Fibroblast of villous mesenchyme (primary cell): ENCODE measurements around the gene CENPM. TPM values are rescaled to one million over a fixed set of nuclear protein-coding genes. Genes with fewer than 3 reads are reported as not detected.

Source experiments
- DNase-seq: peaks from one replicate; pipeline ENCODE4 v3.0.0-alpha.2; 2010; ENCODE audit warnings: low read depth
- H3K4me3 ChIP-seq: 2 replicates; pipeline ENCODE4 v1.5.1; 2011; ENCODE audit warnings: low read depth, mild to moderate bottlenecking, low read length
- CTCF ChIP-seq: IDR thresholded peaks from 2 replicates; pipeline ENCODE4 v1.5.1; 2012; ENCODE audit warnings: low read depth, mild to moderate bottlenecking, low read length; ENCODE audit not compliant: insufficient read depth
- total RNA-seq: library from RNA; depleted of rRNA; stranded (reverse); fragments of >200 nt; gene quantifications from 2 replicates; pipeline ENCODE4 v1.2.3, GENCODE V29; 2012

CENPM gene
- total RNA-seq, 1 donor = 14.2 TPM

- no peak for TF ChIP-seq CTCF
These were observed 13.4 kb downstream of the CENPM start for GRCh38 chr22:41933411-41934177.

DNA sequence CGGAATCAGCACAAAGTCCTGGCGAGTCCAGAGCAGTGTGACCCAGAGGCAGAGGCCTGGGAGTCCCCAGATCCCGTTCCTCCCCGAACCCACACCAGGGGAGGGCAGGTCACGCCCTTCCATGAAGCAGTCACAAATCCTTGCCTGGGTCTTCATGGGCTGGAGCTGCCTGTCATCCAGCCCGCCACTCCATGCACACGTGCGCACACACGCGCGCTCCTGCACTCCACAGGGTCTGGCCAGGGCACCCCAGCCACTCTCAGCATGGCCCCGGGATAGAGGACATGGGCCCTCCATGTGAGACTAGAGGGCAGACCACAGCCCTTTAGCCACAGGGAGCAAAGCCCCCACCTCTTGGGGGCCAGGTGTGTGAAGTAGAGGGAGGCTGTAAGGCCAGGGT, 14.6 kb downstream of the CENPM start:
- DNase-seq = no peak
- TF ChIP-seq CTCF = no peak
- no peak overlapping the region for H3K4me3 ChIP-seq

More at GRCh38 chr22:41933411-41934177, 13.4 kb downstream of the CENPM start:
- H3K4me3 ChIP-seq = no peak overlapping the region
- no peak for DNase-seq

GRCh38 chr22:41931701-41932269, 15.2 kb downstream of the CENPM start:
- DNase-seq = no peak
- H3K4me3 ChIP-seq = no peak overlapping the region
- TF ChIP-seq CTCF = no peak

- no peak for DNase-seq
- TF ChIP-seq CTCF = no peak
- H3K4me3 ChIP-seq = no peak overlapping the region
These were observed 17.5 kb downstream of the CENPM start for GRCh38 chr22:41929418-41929810.

DNA sequence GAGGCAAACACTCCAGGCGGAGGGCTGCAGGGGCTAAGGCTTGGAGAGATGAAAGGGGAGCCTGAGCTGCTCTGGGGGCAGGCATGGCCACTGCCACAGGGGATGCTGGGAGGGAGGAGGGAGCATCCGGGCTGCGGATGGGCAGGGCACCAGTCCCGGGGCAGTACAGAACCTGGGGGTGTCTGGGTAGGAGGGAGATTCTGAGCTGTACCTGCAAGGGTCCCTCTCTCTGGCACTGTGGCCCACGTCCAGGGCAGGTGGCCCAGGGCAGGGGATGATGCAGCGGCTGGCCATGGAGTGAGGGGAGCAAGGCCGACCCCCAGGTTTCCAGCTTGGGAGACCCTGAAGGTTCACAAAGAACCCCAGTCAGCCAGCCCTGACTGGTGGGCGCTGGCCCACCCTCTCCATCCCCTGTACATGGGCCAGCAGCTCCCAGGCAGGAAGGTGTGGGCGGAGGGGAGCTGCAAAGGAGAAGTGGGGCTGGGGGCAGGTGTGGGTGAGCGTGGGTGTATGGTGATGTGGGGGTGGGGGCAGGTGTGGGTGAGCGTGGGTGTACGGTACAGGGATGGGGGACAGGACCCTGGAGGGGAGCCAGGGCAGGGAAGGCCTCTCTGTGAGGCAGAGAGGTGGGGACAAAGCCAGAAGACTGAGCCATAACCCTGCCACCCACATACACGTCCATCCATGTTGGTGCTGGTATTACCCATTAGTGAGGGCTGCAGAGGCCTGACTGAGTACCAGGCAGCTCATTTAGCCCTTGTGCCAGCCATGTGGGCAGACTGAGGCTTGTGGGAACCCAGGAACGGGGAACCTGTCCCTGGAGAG, 18.1 kb downstream of the CENPM start:
- TF ChIP-seq CTCF = no peak
- DNase-seq = no peak
- no peak overlapping the region for H3K4me3 ChIP-seq

DNA sequence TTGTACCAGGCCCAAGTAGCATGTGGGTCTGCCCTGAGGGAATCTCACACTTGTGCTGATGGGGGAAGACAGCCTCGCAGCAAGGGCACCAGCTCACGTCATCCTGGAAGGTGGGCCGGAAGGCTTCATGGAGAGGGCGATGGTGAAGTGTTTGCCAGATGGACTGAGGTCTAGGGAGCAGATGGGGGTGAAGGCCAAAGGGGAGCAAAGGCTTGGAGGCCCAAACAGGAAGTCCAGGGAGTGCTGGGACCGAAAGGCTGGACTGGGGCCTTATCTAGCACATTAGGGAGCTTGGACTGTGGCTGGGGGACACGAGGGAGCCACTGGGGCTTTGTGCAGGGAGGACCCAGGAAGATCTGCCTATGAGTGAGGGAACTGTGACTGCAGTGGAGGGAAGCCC, 19.1 kb downstream of the CENPM start:
- no peak overlapping the region for H3K4me3 ChIP-seq
- DNase-seq = no peak
- no peak for TF ChIP-seq CTCF
